ENCODE data around the gene WNK4.
"Not testable (repeated sequence)": the region's sequence is repeated elsewhere in the genome, so short reads cannot be mapped to it uniquely, and the experiment has no call there.

WNK4 gene

DNA sequence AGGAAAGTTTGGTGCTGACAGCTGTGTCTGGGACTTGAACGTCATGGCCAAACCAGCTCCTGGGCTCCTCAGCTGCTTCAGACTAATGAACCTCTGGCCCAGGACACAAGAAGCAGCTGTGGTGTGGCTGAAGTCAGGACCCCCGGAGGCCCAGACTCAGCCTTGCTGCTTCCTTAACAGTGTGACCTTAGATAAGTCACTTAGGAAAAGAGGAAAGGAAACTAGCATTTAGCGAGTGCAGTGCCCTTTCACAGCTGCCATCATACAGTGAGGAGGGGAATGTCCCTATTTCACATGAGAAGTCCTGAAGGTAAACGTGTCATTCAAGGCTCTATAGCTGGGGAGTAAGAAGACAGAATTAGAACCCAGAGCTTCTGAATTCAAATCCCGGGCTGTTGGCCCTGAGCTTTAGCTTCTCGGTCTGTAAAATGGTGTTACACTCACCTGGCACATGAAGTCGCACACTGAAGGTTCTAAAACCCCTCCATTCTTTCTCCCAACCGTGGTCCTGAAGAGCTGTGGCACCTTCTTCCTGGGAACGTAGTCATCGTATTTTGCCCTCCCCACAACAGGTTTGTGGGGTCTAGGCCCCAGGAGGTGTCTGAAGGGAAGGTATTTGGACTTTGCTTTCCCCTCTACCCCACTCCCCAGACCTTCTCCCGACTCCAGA, 20.3 kb upstream of the WNK4 start:
- H3K27me3 ChIP-seq (ENCODE audit: insufficient read depth, low read length) = peaks cover 18% of the 10 kb centered on the region
- H3K4me3 ChIP-seq (ENCODE audit: low read length) = peak overlapping the region; percentile 33
- peak overlapping the region; percentile 75 for H2AFZ ChIP-seq (ENCODE audit: low read depth, low read length)
- no peaks in the 10 kb centered on the region for H3K9me3 ChIP-seq (ENCODE audit: low read length)
- H3K36me3 ChIP-seq (ENCODE audit: insufficient read depth, low read length) = no peaks in the 10 kb centered on the region
- H3K4me1 ChIP-seq (ENCODE audit: insufficient read depth, low read length) = peaks cover 7% of the 10 kb centered on the region

DNA sequence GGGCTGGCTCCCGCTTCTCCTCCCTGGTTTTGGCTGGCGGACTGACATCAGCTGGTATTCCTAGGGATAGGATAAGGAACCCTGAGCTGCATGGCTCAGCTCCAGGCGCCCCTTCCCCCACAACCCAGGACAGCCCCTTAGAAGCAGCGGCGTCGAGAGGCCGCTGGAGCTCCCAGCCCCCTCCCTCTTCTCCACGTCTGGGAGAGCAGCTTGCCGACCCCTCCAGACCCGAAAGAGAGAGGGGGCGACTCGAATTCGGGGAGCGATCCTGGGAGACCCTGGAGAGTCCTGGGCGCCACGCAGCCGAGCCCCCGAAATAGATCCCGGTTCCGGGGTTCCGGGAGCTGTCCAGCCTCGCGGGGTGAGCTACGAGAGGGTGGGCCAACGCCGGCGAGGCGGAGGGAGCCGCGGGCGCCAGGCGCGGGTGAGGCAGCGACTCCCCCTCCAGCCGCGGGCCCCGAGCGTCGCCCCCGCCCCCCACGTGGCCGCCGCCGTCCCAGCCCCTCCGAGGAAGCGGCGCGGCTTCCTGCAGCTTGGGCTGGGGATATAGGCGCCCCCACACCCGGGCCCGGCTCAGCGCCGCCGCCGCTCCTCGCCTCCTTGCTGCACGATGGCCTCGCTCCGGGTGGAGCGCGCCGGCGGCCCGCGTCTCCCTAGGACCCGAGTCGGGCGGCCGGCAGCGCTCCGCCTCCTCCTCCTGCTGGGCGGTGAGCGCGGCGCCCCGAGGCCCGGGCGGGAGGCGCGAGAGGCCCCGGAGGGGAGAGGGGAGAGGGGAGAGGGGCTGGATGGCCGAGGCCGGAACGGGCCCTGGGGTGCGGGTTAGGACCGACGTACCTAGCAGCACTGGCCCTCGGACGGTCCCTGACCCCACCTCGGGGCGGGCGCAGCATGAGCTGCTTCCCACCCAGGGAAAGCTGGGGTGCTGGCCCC, 19.5 kb upstream of the WNK4 start, which contains the start of gene RAMP2:
Gene RAMP2 (plus strand): TSS at position 576 of the 930 bp plus-strand sequence. CDS start 35 bp downstream, at position 611.
- H3K27me3 ChIP-seq (ENCODE audit: insufficient read depth, low read length) = peaks cover 18% of the 10 kb centered on the region
- peak within 1 kb of the TSS; percentile 33 for H3K4me3 ChIP-seq (ENCODE audit: low read length)
- peaks cover 7% of the 10 kb centered on the region for H3K4me1 ChIP-seq (ENCODE audit: insufficient read depth, low read length)

DNA sequence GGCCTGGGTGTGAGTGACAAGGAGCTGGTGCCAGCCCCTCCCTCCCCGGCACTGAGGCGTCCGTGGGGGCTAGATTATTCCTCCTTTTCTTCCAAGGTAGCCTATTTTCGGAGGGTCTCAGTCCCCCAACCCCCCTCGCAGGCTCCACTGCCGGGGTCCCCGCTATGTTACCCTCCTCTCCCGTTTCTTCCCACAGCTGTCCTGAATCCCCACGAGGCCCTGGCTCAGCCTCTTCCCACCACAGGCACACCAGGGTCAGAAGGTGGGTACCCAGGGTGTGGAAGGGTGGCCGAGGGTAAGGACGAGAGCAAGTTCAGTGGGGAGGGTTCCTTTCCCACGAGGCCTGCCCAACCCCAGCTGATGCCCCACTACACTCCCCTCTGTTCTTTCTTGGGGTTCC, 18.8 kb upstream of the WNK4 start:
- Histone ChIP-seq H2AFZ (ENCODE audit: low read depth, low read length) (peak overlapping the region; percentile 75), H3K27me3 (ENCODE audit: insufficient read depth, low read length) (peaks cover 18% of the 10 kb centered on the region), H3K4me3 (ENCODE audit: low read length) (peak overlapping the region; percentile 33), H3K36me3 (ENCODE audit: insufficient read depth, low read length) (no peaks in the 10 kb centered on the region), H3K4me1 (ENCODE audit: insufficient read depth, low read length) (peaks cover 7% of the 10 kb centered on the region), H3K9me3 (ENCODE audit: low read length) (no peaks in the 10 kb centered on the region)

More for the DNA sequence above, 19.5 kb upstream of the WNK4 start, which contains the start of gene RAMP2:
- Histone ChIP-seq H3K36me3 (ENCODE audit: insufficient read depth, low read length) (no peaks in the 10 kb centered on the region), H3K9me3 (ENCODE audit: low read length) (no peaks in the 10 kb centered on the region), H2AFZ (ENCODE audit: low read depth, low read length) (peak within 1 kb of the TSS; percentile 75)

DNA sequence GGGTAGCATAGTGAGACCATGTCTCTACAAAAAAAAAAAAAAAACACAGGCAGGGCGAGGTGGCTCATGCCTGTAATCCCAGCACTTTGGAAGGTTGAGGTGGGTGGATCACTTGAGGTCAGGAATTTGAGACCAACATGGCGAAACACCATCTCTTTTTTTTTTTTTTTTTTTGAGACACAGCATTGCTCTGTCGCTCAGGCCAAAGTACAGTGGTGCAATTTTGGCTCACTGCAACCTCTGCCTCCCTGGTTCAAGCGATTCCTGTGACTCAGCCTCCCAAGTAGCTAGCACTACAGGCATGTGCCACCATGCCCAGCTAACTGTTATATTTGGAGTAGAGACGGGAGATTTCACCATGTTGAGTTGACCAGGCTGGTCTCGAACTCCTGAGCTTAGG, 14.3 kb upstream of the WNK4 start:
- Histone ChIP-seq H3K27me3 (ENCODE audit: insufficient read depth, low read length) (peaks cover 5% of the 10 kb centered on the region), H3K9me3 (ENCODE audit: low read length) (no peaks in the 10 kb centered on the region), H3K36me3 (ENCODE audit: insufficient read depth, low read length) (no peaks in the 10 kb centered on the region), H3K4me3 (ENCODE audit: low read length) (no peak overlapping the region), H3K4me1 (ENCODE audit: insufficient read depth, low read length) (peaks cover 7% of the 10 kb centered on the region), H2AFZ (ENCODE audit: low read depth, low read length) (no peak overlapping the region)

DNA sequence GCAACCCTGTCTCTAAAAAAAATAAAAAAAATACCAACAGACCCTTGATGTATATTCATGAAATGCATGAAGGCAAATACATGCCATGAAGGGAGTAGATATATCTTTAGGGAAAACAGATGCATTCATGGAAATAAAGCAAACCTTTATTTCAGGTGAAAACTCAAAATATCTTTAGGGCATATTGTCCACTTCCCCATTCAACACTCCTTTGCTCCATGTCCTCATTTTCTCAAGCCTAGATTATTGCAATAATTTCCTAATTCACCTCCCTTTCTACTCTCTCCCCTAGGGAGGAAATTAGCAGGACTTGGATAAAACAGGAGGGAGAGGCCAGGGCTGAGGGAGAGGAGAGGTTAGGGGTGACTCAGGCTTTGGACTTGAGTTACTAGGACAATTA, 12.9 kb upstream of the WNK4 start:
- Histone ChIP-seq H3K36me3 (ENCODE audit: insufficient read depth, low read length) (no peaks in the 10 kb centered on the region), H3K4me3 (ENCODE audit: low read length) (no peak overlapping the region), H3K4me1 (ENCODE audit: insufficient read depth, low read length) (peaks cover 9% of the 10 kb centered on the region), H2AFZ (ENCODE audit: low read depth, low read length) (no peak overlapping the region), H3K27me3 (ENCODE audit: insufficient read depth, low read length) (no peaks in the 10 kb centered on the region), H3K9me3 (ENCODE audit: low read length) (no peaks in the 10 kb centered on the region)

DNA sequence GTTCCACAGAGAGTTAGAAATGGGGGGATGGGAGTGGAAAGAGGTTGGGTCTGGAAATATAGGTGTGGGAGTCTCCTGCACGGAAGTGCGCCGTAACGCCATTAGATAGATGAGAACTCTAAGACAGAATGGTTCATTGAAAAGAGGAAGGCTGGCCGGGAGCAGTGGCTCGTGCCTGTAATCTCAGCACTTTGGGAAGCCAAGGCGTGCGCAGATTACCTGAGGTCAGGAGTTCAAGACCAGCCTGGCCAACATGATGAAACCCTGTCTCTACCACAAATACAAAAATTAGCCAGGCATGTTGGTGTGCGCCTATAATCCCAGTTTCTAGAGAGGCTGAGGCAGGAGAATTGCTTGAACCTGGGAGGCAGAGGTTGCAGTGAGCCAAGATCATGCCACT, 12.4 kb upstream of the WNK4 start:
- H3K9me3 ChIP-seq (ENCODE audit: low read length); H3K36me3 ChIP-seq (ENCODE audit: insufficient read depth, low read length); H2AFZ ChIP-seq (ENCODE audit: low read depth, low read length); H3K27me3 ChIP-seq (ENCODE audit: insufficient read depth, low read length); H3K4me3 ChIP-seq (ENCODE audit: low read length); H3K4me1 ChIP-seq (ENCODE audit: insufficient read depth, low read length): not testable (repeated sequence)

DNA sequence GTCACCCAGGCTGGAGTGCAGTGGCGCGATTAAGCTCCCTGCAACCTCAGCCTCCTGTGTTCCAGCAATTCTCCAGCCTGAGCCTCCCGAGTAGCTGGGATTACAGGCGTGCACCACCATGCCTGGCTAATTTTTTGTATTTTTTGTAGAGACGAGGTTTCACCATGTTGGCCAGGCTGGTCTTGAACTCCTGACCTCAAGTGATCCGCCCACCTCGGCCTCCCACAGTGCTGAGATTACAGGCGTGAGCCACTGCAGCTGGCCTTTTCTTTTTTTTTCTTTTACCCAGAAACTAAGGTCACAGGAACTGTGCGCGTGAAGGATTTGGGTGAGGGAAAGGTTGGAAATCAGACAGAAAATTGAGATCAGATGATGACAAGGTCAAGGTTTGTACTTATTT, 10.4 kb upstream of the WNK4 start:
- H2AFZ ChIP-seq (ENCODE audit: low read depth, low read length); H3K9me3 ChIP-seq (ENCODE audit: low read length); H3K4me3 ChIP-seq (ENCODE audit: low read length); H3K36me3 ChIP-seq (ENCODE audit: insufficient read depth, low read length); H3K27me3 ChIP-seq (ENCODE audit: insufficient read depth, low read length): not testable (repeated sequence)
- H3K4me1 ChIP-seq (ENCODE audit: insufficient read depth, low read length) = peaks cover 13% of the 10 kb centered on the region

DNA sequence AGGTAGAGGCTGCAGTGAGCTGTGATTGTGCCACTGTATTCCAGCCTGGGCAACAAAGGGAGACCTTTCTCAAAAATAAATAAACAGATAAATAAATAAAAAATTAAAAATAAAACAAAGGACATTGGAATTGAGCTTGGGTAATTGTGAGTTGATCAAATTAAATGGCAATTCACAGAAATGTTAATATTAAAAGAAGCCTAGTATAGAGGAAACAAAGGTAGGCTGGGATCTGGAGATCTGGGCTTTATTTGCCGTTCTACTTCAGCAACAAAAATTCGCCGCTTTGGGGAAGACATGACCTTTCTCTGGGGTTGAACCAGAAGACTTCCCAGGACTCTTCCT, 7.5 kb upstream of the WNK4 start:
- Histone ChIP-seq H3K4me3 (ENCODE audit: low read length) (peak overlapping the region; percentile 82), H3K9me3 (ENCODE audit: low read length) (no peaks in the 10 kb centered on the region), H3K36me3 (ENCODE audit: insufficient read depth, low read length) (peaks cover 18% of the 10 kb centered on the region), H3K4me1 (ENCODE audit: insufficient read depth, low read length) (peaks cover 13% of the 10 kb centered on the region), H3K27me3 (ENCODE audit: insufficient read depth, low read length) (no peaks in the 10 kb centered on the region), H2AFZ (ENCODE audit: low read depth, low read length) (peak overlapping the region; percentile 50)

DNA sequence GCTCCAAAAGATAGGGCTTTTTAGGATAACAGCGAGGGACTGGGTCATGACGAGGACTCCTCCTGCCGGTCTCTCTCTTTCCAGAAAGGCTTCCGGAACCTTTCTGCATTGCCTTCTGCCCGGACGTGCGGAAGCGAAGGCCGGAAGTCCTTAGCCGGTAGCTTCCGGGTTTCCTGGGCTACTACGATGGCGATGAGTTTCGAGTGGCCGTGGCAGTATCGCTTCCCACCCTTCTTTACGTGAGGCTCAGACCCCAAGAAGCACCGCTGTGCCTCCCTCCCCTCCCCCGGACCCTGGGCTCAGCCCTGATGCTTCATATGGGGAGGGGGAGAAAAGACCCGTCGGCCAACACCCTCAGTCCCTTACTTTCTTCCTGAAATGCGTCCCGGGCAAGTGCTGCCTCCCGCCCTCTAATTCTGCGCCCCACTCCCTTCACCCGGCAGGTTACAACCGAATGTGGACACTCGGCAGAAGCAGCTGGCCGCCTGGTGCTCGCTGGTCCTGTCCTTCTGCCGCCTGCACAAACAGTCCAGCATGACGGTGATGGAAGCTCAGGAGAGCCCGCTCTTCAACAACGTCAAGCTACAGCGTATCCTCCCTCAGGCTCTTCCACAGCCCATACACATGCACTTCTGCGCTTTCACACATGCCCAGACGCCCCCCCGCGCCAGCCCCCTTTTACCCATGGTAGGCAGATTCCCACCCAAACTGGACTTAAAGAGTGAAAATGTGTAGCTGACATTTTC, 6.9 kb upstream of the WNK4 start, which contains the start of gene VPS25:
Gene VPS25 (plus strand): TSS at position 160 of the 746 bp plus-strand sequence. CDS start 27 bp downstream, at position 187.
- H3K4me1 ChIP-seq (ENCODE audit: insufficient read depth, low read length) = peaks cover 13% of the 10 kb centered on the region

DNA sequence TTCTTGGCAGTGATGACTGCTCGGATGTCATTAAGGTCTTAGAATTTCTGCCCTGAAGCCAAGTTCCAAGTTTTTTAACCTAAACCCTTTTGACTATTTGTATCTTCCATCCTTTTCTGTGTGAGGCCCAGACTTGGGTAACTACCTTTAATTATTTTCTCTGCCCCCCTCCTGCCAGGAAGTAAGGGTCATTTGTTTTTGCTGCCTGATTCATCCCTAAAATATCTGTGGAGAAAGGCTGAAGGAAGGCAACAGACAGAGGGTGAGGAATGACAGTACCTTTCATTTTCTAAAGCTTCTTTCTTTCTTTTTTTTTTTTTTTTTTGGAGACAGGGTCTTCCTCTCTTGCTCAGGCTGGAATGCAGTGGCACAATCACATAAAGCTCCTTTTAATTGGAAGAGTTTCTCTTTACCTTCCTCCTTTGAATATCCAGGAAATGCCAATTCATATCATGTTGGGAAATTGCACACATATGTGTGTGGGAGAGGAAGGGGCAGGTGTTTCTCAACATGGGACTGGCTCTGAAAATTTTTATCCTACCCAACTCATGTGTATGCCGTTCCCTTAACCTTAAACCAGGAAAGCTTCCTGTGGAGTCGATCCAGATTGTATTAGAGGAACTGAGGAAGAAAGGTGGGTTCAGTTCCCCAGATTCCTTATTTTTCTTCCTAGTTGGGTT, 6.2 kb upstream of the WNK4 start:
- Histone ChIP-seq H3K4me1 (ENCODE audit: insufficient read depth, low read length) (peaks cover 13% of the 10 kb centered on the region), H2AFZ (ENCODE audit: low read depth, low read length) (no peak overlapping the region), H3K4me3 (ENCODE audit: low read length) (peak overlapping the region; percentile 82), H3K36me3 (ENCODE audit: insufficient read depth, low read length) (peaks cover 29% of the 10 kb centered on the region), H3K27me3 (ENCODE audit: insufficient read depth, low read length) (no peaks in the 10 kb centered on the region), H3K9me3 (ENCODE audit: low read length) (no peaks in the 10 kb centered on the region)

More for the DNA sequence above, 6.9 kb upstream of the WNK4 start, which contains the start of gene VPS25:
- no peaks in the 10 kb centered on the region for H3K27me3 ChIP-seq (ENCODE audit: insufficient read depth, low read length)
- peak within 1 kb of the TSS; percentile 82 for H3K4me3 ChIP-seq (ENCODE audit: low read length)
- H3K9me3 ChIP-seq (ENCODE audit: low read length) = no peaks in the 10 kb centered on the region
- H2AFZ ChIP-seq (ENCODE audit: low read depth, low read length) = peak within 1 kb of the TSS; percentile 50
- H3K36me3 ChIP-seq (ENCODE audit: insufficient read depth, low read length) = peaks cover 22% of the 10 kb centered on the region

DNA sequence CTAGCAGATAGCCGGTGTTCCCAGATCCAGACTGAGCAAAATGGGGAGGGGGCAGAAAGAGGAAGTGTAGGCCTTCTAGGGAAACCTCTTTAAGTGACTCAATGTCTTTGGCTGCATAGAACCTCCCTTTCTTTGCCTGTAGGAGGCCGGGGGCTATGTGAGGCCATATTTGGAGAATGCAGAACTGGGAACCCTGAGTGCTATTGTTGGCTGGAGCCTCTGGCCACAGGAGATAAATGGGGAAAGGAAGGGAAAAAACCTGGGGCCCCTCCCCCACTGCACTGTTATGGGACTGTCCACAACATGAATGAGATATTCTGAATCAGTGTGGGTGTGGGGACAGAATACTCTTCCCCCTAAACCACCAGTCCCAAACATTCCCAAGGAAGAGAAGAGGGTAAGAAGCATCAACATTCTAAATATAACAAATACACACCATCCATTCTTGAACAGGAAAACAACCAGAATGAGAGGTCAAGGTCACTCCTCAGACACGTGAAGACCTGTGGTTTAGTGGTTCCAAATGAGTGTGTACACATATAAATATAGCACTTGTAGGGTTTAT, 4.8 kb upstream of the WNK4 start:
- H3K27me3 ChIP-seq (ENCODE audit: insufficient read depth, low read length) = no peaks in the 10 kb centered on the region
- peaks cover 33% of the 10 kb centered on the region for H3K36me3 ChIP-seq (ENCODE audit: insufficient read depth, low read length)
- H3K9me3 ChIP-seq (ENCODE audit: low read length) = no peaks in the 10 kb centered on the region
- no peak overlapping the region for H2AFZ ChIP-seq (ENCODE audit: low read depth, low read length)
- H3K4me1 ChIP-seq (ENCODE audit: insufficient read depth, low read length) = peaks cover 13% of the 10 kb centered on the region
- no peak overlapping the region for H3K4me3 ChIP-seq (ENCODE audit: low read length)

DNA sequence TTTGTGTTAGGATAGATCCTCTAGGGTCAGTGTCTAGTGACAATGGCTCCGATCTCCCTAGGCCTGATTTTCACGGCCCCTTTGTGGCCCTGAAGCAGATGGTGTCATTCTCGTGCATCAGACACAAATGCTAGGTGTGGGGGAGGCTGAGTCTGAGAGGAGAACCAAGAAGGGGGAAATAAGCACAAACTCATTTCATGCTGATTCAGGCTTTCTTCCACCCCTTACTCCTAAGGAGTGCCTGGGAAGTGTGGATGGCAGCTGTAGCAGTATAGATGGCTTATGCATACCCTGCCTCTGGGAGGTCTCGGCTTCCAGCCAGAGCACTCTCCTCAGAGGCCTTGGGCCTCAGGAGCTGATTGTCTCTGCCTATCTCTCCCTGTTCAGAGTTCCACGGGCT, 1.8 kb upstream of the WNK4 start:
- Histone ChIP-seq H3K27me3 (ENCODE audit: insufficient read depth, low read length) (no peaks in the 10 kb centered on the region), H3K36me3 (ENCODE audit: insufficient read depth, low read length) (peaks cover 33% of the 10 kb centered on the region), H3K9me3 (ENCODE audit: low read length) (no peaks in the 10 kb centered on the region), H2AFZ (ENCODE audit: low read depth, low read length) (no peak overlapping the region), H3K4me1 (ENCODE audit: insufficient read depth, low read length) (peaks cover 11% of the 10 kb centered on the region), H3K4me3 (ENCODE audit: low read length) (no peak overlapping the region)

All from neuron (in vitro differentiated cells).